ENCODE results near the gene IREB2. TPM values are rescaled to one million over a fixed set of nuclear protein-coding genes. Genes with fewer than 3 reads are reported as not detected.

Gene IREB2
- total and polyA plus RNA-seq, 2 of the 13 experiments (the other 11 are each of a cell fraction or from before 2014, with no cell fraction given) = 24.2 to 30.4 TPM

- TF ChIP-seq ZNF18 (CRISPR knock-in tag; IDR thresholded peaks at IDR 0.05; ENCODE audit: insufficient replicate concordance) (peak; percentile 55), HNF1B (CRISPR knock-in tag; IDR thresholded peaks at IDR 0.05) (peak; percentile 15), SMARCC2 (IDR thresholded peaks at IDR 0.05) (no peak), ZMAT5 (CRISPR knock-in tag; IDR thresholded peaks at IDR 0.05; ENCODE audit: borderline replicate concordance, low read depth) (no peak), ATF1 (CRISPR knock-in tag; IDR thresholded peaks at IDR 0.05) (no peak), CENPBD1 (CRISPR knock-in tag; IDR thresholded peaks at IDR 0.05; ENCODE audit: borderline replicate concordance, low read depth) (no peak), ZNF292 (CRISPR knock-in tag; IDR thresholded peaks at IDR 0.05; ENCODE audit: borderline replicate concordance, low read depth) (peak; percentile 22; the same call in 1 of the 2 replicates), PAXIP1 (CRISPR knock-in tag; conservative IDR thresholded peaks at IDR 0.05) (no peak), ZNF550 (CRISPR knock-in tag; IDR thresholded peaks at IDR 0.05; ENCODE audit: borderline replicate concordance) (0 out of 2 replicates have a peak, but pooled peaks have one; percentile 39), ARNTL (CRISPR knock-in tag; IDR thresholded peaks at IDR 0.05) (no peak), AGO1 (IDR thresholded peaks at IDR 0.05; ENCODE audit: low read depth, low read length, poor library complexity, severe bottlenecking) (peak; percentile 52), ZNF431 (CRISPR knock-in tag; IDR thresholded peaks at IDR 0.05; ENCODE audit: borderline replicate concordance, low read depth) (no peak), SALL1 (CRISPR knock-in tag; IDR thresholded peaks at IDR 0.05) (peak; percentile 26; the same call in 1 of the 2 replicates), ZSCAN20 (CRISPR knock-in tag; IDR thresholded peaks at IDR 0.05; ENCODE audit: borderline replicate concordance) (no peak), PRDM10 (CRISPR knock-in tag; IDR thresholded peaks at IDR 0.05; ENCODE audit: low read depth) (no peak)
Measured at GRCh38 chr15:78506971-78507830, 69.2 kb downstream of the IREB2 start, which contains the start of gene HYKK (continued).

Measured in HepG2 (cell line).